GM19238 (cell line): ENCODE results near the gene UBE2G2.

Experiments
- DNase-seq: peaks from one replicate; pipeline ENCODE4 v3.0.0; 2011; ENCODE audit warnings: low spot score; ENCODE audit not compliant: insufficient read length

Gene UBE2G2

GRCh38 chr21:44816761-44817505, 15.3 kb upstream of the UBE2G2 start:
- no peak for DNase-seq

- no peak for DNase-seq
These were observed 14.4 kb upstream of the UBE2G2 start for GRCh38 chr21:44815852-44816628.

- DNase-seq, result no peak
These were observed 13.6 kb upstream of the UBE2G2 start for GRCh38 chr21:44815225-44815624.

- DNase-seq, result no peak
These were observed 12.9 kb upstream of the UBE2G2 start for GRCh38 chr21:44814498-44815023.

- DNase-seq, result no peak
These were observed 12.1 kb upstream of the UBE2G2 start for GRCh38 chr21:44813727-44814126.

- no peak for DNase-seq
These were observed 11.5 kb upstream of the UBE2G2 start for GRCh38 chr21:44813149-44813548.

- DNase-seq, result no peak
These were observed 11.0 kb upstream of the UBE2G2 start for GRCh38 chr21:44812640-44813039.

- DNase-seq, result no peak
These were observed 9.2 kb upstream of the UBE2G2 start for GRCh38 chr21:44810779-44811178.

GRCh38 chr21:44805859-44806258, 4.2 kb upstream of the UBE2G2 start:
- DNase-seq, result no peak

GRCh38 chr21:44805226-44805625, 3.6 kb upstream of the UBE2G2 start:
- DNase-seq, result no peak

GRCh38 chr21:44804762-44805161, 3.1 kb upstream of the UBE2G2 start:
- DNase-seq, result no peak

GRCh38 chr21:44803651-44804050, 2.0 kb upstream of the UBE2G2 start:
- DNase-seq, result no peak

GRCh38 chr21:44802396-44803153, 955 bp upstream of the UBE2G2 start:
- no peak for DNase-seq

GRCh38 chr21:44800971-44801467, 601 bp downstream of the UBE2G2 start:
- peak; percentile 61 for DNase-seq

GRCh38 chr21:44800103-44800502, 1.5 kb downstream of the UBE2G2 start:
- no peak for DNase-seq

- DNase-seq, result no peak
These were observed 2.0 kb downstream of the UBE2G2 start for GRCh38 chr21:44799646-44800045.

- DNase-seq, result no peak
These were observed 3.8 kb downstream of the UBE2G2 start for GRCh38 chr21:44797775-44798174.

GRCh38 chr21:44795342-44795741, 6.3 kb downstream of the UBE2G2 start:
- no peak for DNase-seq

- DNase-seq, result no peak
These were observed 7.8 kb downstream of the UBE2G2 start for GRCh38 chr21:44793592-44794374.

GRCh38 chr21:44792702-44793591, 8.7 kb downstream of the UBE2G2 start:
- peak; percentile 75 for DNase-seq
